ENCODE data around the gene IL22RA1. TPM values are rescaled to one million over a fixed set of nuclear protein-coding genes. Genes with fewer than 3 reads are reported as not detected.

IL22RA1 gene
- total and polyA plus RNA-seq, 9 donors, result 0.07 to 1.5 (median 0.38) TPM; not detected in 1

- no peak overlapping the region for H3K4me3 ChIP-seq
- no peaks in the 10 kb centered on the region for H3K36me3 ChIP-seq
- DNase-seq, result no peak
- intact Hi-C loops (cut with DNase I), result no loop called here
- TF ChIP-seq EP300 (IDR thresholded peaks at IDR 0.05) (no peak), POLR2A (IDR thresholded peaks at IDR 0.05) (no peak), CTCF (IDR thresholded peaks at IDR 0.05) (no peak)
- H3K9me3 ChIP-seq, result no peaks in the 10 kb centered on the region
- 68 to 76% (median 72%) methylated on average over 20 to 22 of the region's 22 CpGs for WGBS, 3 donors
- no peak overlapping the region for H3K27ac ChIP-seq
- H3K27me3 ChIP-seq, result no peaks in the 10 kb centered on the region
- no peaks in the 10 kb centered on the region for H3K4me1 ChIP-seq (ENCODE audit: insufficient read depth)
Observed at GRCh38 chr1:24108334-24109165, 34.4 kb downstream of the IL22RA1 start.

- WGBS, 3 donors, result 75 to 82% (median 76%) methylated on average over 18 of the region's 18 CpGs
- H3K27ac ChIP-seq, result no peak overlapping the region
Observed at GRCh38 chr1:24107462-24108138, 35.3 kb downstream of the IL22RA1 start.

GRCh38 chr1:24105368-24106160, 37.4 kb downstream of the IL22RA1 start:
- Histone ChIP-seq H3K27me3 (no peaks in the 10 kb centered on the region), H3K4me3 (no peak overlapping the region), H3K9me3 (no peaks in the 10 kb centered on the region), H3K36me3 (no peaks in the 10 kb centered on the region), H3K27ac (no peak overlapping the region), H3K4me1 (ENCODE audit: insufficient read depth) (peaks cover 6% of the 10 kb centered on the region)
- intact Hi-C loops (cut with DNase I), result no loop called here
- DNase-seq, result no peak
- TF ChIP-seq EP300 (IDR thresholded peaks at IDR 0.05) (no peak), CTCF (IDR thresholded peaks at IDR 0.05) (no peak), POLR2A (IDR thresholded peaks at IDR 0.05) (no peak)
- 85 to 86% (median 86%) methylated on average over 19 of the region's 19 CpGs for WGBS, 3 donors

More at GRCh38 chr1:24107462-24108138, 35.3 kb downstream of the IL22RA1 start:
- peaks cover 4% of the 10 kb centered on the region for H3K4me1 ChIP-seq (ENCODE audit: insufficient read depth)
- no peak for TF ChIP-seq CTCF (IDR thresholded peaks at IDR 0.05)
- no peak for TF ChIP-seq EP300 (IDR thresholded peaks at IDR 0.05)
- no peak for TF ChIP-seq POLR2A (IDR thresholded peaks at IDR 0.05)
- no peaks in the 10 kb centered on the region for H3K27me3 ChIP-seq
- H3K4me3 ChIP-seq, result no peak overlapping the region
- H3K36me3 ChIP-seq, result no peaks in the 10 kb centered on the region
- H3K9me3 ChIP-seq, result no peaks in the 10 kb centered on the region
- no peak for DNase-seq
- intact Hi-C loops (cut with DNase I), result no loop called here

- no peak for TF ChIP-seq POLR2A (IDR thresholded peaks at IDR 0.05)
- no peak for TF ChIP-seq EP300 (IDR thresholded peaks at IDR 0.05)
- no peak for TF ChIP-seq CTCF (IDR thresholded peaks at IDR 0.05)
- no peak overlapping the region for H3K27ac ChIP-seq
- no peaks in the 10 kb centered on the region for H3K27me3 ChIP-seq
- 92 to 95% (median 94%) methylated on average over 7 of the region's 7 CpGs for WGBS, 3 donors
- intact Hi-C loops (cut with DNase I), result no loop called here
- no peaks in the 10 kb centered on the region for H3K36me3 ChIP-seq
- no peak overlapping the region for H3K4me3 ChIP-seq
- H3K9me3 ChIP-seq, result no peaks in the 10 kb centered on the region
- peaks cover 6% of the 10 kb centered on the region for H3K4me1 ChIP-seq (ENCODE audit: insufficient read depth)
- no peak for DNase-seq
Observed at GRCh38 chr1:24104854-24105253, 38.1 kb downstream of the IL22RA1 start.
